Caco-2 (cell line): ENCODE results near the gene TIMP2. TPM values are rescaled to one million over a fixed set of nuclear protein-coding genes. Genes with fewer than 3 reads are reported as not detected.

Experiments used
- BruUV-seq: library from RNA; stranded (reverse); fragments of 400-500 nt; replicated peaks from 2 replicates; lab custom pipeline; 2021; lab: Mats Ljungman, UMichigan
- CTCF ChIA-PET: fragments of 300-600 bp; sonication (Branson Sonifier 250); formaldehyde crosslinking; loops from one replicate; lab custom pipeline; 2022; ENCODE audit warnings: antibody characterized with exemption; lab: Charles Lee
- POLR2A ChIA-PET: fragments of 300-600 bp; sonication (Branson Sonifier 250); formaldehyde crosslinking; loops from one replicate; lab custom pipeline; 2022; ENCODE audit warnings: antibody characterized with exemption; lab: Charles Lee
- DNase-seq, 2 experiments: peaks; one replicate each; pipeline versions ENCODE4 v3.0.0 to v3.0.0-alpha.2; 2020 to 2022
- H3K27me3 ChIP-seq: replicated peaks from 2 replicates; pipeline ENCODE4 v1.6.0; 2011; ENCODE audit warnings: low read length; ENCODE audit not compliant: control insufficient read depth, insufficient read depth
- H3K36me3 ChIP-seq: 2 replicates; pipeline ENCODE4 v1.5.1; 2011; ENCODE audit warnings: low read length; ENCODE audit not compliant: control insufficient read depth, insufficient read depth
- H3K4me1 ChIP-seq: fragments of 250-450 bp; sonication (Bioruptor Pico); 2 replicates; pipeline ENCODE4 v1.5.1; 2020; ENCODE audit warnings: mild to moderate bottlenecking
- H3K4me3 ChIP-seq: 2 replicates; pipeline ENCODE4 v1.5.1; 2011; ENCODE audit warnings: low read depth, mild to moderate bottlenecking, control low read depth, low read length
- H3K9me3 ChIP-seq: fragments of 250-450 bp; sonication (Bioruptor Pico); 2 replicates; pipeline ENCODE4 v1.5.1; 2020; ENCODE audit warnings: mild to moderate bottlenecking, moderate library complexity
- H3K27ac Mint-ChIP-seq: one replicate; pipeline ENCODE4 v1.8.0; 2022; ENCODE audit warnings: mixed read lengths; ENCODE audit not compliant: unreplicated experiment
- H3K27me3 Mint-ChIP-seq: one replicate; pipeline ENCODE4 v1.8.0; 2022; ENCODE audit warnings: mixed read lengths; ENCODE audit not compliant: insufficient read depth, unreplicated experiment
- H3K36me3 Mint-ChIP-seq: one replicate; pipeline ENCODE4 v1.8.0; 2022; ENCODE audit warnings: mild to moderate bottlenecking, mixed read lengths; ENCODE audit not compliant: insufficient read depth, unreplicated experiment
- H3K4me1 Mint-ChIP-seq: one replicate; pipeline ENCODE4 v1.8.0; 2022; ENCODE audit warnings: low read depth, mixed read lengths; ENCODE audit not compliant: unreplicated experiment
- H3K4me3 Mint-ChIP-seq: one replicate; pipeline ENCODE4 v1.8.0; 2022; ENCODE audit warnings: mild to moderate bottlenecking, moderate library complexity, mixed read lengths; ENCODE audit not compliant: unreplicated experiment
- H3K9me3 Mint-ChIP-seq: one replicate; pipeline ENCODE4 v1.8.0; 2022; ENCODE audit warnings: mixed read lengths; ENCODE audit not compliant: unreplicated experiment
- CTCF ChIP-seq, 2 experiments: fragments of 200-600 bp in 1 of 2; IDR thresholded peaks; 1 replicate in 1 of 2; 2 replicates in 1 of 2; pipeline versions ENCODE4 v1.5.1 to v1.8.0; 2011 to 2022; ENCODE audit warnings: antibody characterized with exemption in 1 of 2, control low read depth in 1 of 2, inconsistent platforms in 1 of 2, low read depth in 1 of 2, low read length in 1 of 2, mild to moderate bottlenecking in 1 of 2, moderate library complexity in 1 of 2; ENCODE audit not compliant: insufficient read depth in 1 of 2, severe bottlenecking in 1 of 2, unreplicated experiment in 1 of 2
- intact Hi-C: fragments of 100-400 bp; cut with micrococcal nuclease; formaldehyde crosslinking; loops from one replicate; pipeline ENCODE4 v1.10.0; 2022; ENCODE audit not compliant: unreplicated experiment
- total RNA-seq: library from RNA; stranded (reverse); gene quantifications from 2 replicates; pipeline ENCODE4 v1.2.3, GENCODE V29; 2022

TIMP2 gene
- total RNA-seq, 1 experiment from 2014 or later: 70.1 TPM

GRCh38 chr17:78818932-78819331, 106.3 kb downstream of the TIMP2 start:
- H3K27me3 Mint-ChIP-seq: no peaks in the 10 kb centered on the region
- Histone ChIP-seq H3K4me3 (no peak overlapping the region), H3K4me1 (no peaks in the 10 kb centered on the region), H3K27me3 (no peaks in the 10 kb centered on the region), H3K36me3 (peaks cover 9% of the 10 kb centered on the region), H3K9me3 (no peaks in the 10 kb centered on the region)
- ChIA-PET CTCF (no interaction called here), POLR2A (interaction anchor here (0.6 kb wide), 1 partner anchor 13 kb away, joined by 3 read pairs; no protein-coding TSS in a partner anchor)
- no peak overlapping the region for H3K27ac Mint-ChIP-seq
- no peaks in the 10 kb centered on the region for H3K4me1 Mint-ChIP-seq
- H3K36me3 Mint-ChIP-seq: peaks cover 85% of the 10 kb centered on the region
- DNase-seq: no peak
- intact Hi-C loops: no loop called here
- TF ChIP-seq CTCF (IDR thresholded peaks at IDR 0.05; ENCODE audit: insufficient read depth in 1 of 2, low read depth in 1 of 2, low read length in 1 of 2, severe bottlenecking in 1 of 2, unreplicated experiment in 1 of 2): no peak
- no peak overlapping the region for H3K4me3 Mint-ChIP-seq
- no TSS peak for BruUV-seq
- H3K9me3 Mint-ChIP-seq: no peaks in the 10 kb centered on the region

GRCh38 chr17:78818152-78818846, 106.9 kb downstream of the TIMP2 start:
- H3K4me1 ChIP-seq: no peaks in the 10 kb centered on the region
- POLR2A ChIA-PET: no interaction called here
- no peaks in the 10 kb centered on the region for H3K4me1 Mint-ChIP-seq
- H3K9me3 ChIP-seq: no peaks in the 10 kb centered on the region
- H3K4me3 ChIP-seq: no peak overlapping the region
- H3K36me3 ChIP-seq: peaks cover 9% of the 10 kb centered on the region
- BruUV-seq: no TSS peak
- no peak overlapping the region for H3K4me3 Mint-ChIP-seq
- DNase-seq: no peak
- H3K27me3 Mint-ChIP-seq: no peaks in the 10 kb centered on the region
- H3K27me3 ChIP-seq: no peaks in the 10 kb centered on the region
- intact Hi-C loops: no loop called here
- CTCF ChIA-PET: no interaction called here
- H3K9me3 Mint-ChIP-seq: no peaks in the 10 kb centered on the region
- H3K36me3 Mint-ChIP-seq: peaks cover 85% of the 10 kb centered on the region
- TF ChIP-seq CTCF (IDR thresholded peaks at IDR 0.05; ENCODE audit: insufficient read depth in 1 of 2, low read depth in 1 of 2, low read length in 1 of 2, severe bottlenecking in 1 of 2, unreplicated experiment in 1 of 2): no peak
- no peak overlapping the region for H3K27ac Mint-ChIP-seq

- H3K4me3 ChIP-seq: no peak overlapping the region
- no peaks in the 10 kb centered on the region for H3K9me3 Mint-ChIP-seq
- no peaks in the 10 kb centered on the region for H3K4me1 ChIP-seq
- H3K36me3 ChIP-seq: peaks cover 6% of the 10 kb centered on the region
- H3K4me3 Mint-ChIP-seq: no peak overlapping the region
- H3K27me3 Mint-ChIP-seq: no peaks in the 10 kb centered on the region
- no peak for TF ChIP-seq CTCF (IDR thresholded peaks at IDR 0.05; ENCODE audit: insufficient read depth in 1 of 2, low read depth in 1 of 2, low read length in 1 of 2, severe bottlenecking in 1 of 2, unreplicated experiment in 1 of 2)
- ChIA-PET CTCF (no interaction called here), POLR2A (no interaction called here)
- H3K9me3 ChIP-seq: no peaks in the 10 kb centered on the region
- BruUV-seq: no TSS peak
- no peaks in the 10 kb centered on the region for H3K4me1 Mint-ChIP-seq
- H3K27ac Mint-ChIP-seq: no peak overlapping the region
- intact Hi-C loops: no loop called here
- no peaks in the 10 kb centered on the region for H3K27me3 ChIP-seq
- DNase-seq: no peak
- peaks cover 85% of the 10 kb centered on the region for H3K36me3 Mint-ChIP-seq
Observed at GRCh38 chr17:78817123-78817522, 108.1 kb downstream of the TIMP2 start.
